GM19324 (cell line): Measurements from ENCODE around the gene LRRK2.
"Not testable (repeated sequence)": the region's sequence is repeated elsewhere in the genome, so short reads cannot be mapped to it uniquely, and the experiment has no call there.

ENCODE experiments used
- ATAC-seq: cut with Tn5 transposase; IDR thresholded peaks from one replicate; pipeline ENCODE4 v1.9.1; 2021; ENCODE audit warnings: mild to moderate bottlenecking, moderate library complexity; ENCODE audit not compliant: unreplicated experiment, low FRiP score

Gene LRRK2

DNA sequence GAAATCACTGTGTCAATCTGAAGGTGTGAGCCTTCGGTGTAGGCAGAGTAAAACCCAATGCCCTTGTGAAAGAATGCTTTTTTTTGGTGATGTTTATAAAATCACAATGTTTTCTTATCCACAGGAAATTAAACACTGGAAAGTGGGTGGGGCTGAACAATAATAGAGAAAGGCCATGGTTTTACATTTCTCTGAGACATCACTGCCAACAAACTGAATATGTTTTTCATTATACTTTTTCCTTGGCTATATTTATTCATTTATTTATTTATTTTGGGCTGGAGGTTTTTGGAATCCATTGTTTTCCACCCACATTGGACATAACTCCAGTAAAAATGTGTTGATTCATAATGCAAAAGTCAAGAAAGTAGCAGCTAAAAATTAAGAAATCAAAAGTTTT lies 16.9 kb downstream of the LRRK2 start:
- ATAC-seq = no peak

GRCh38 chr12:40244526-40245156 lies 19.8 kb downstream of the LRRK2 start:
- not testable (repeated sequence) for ATAC-seq

DNA sequence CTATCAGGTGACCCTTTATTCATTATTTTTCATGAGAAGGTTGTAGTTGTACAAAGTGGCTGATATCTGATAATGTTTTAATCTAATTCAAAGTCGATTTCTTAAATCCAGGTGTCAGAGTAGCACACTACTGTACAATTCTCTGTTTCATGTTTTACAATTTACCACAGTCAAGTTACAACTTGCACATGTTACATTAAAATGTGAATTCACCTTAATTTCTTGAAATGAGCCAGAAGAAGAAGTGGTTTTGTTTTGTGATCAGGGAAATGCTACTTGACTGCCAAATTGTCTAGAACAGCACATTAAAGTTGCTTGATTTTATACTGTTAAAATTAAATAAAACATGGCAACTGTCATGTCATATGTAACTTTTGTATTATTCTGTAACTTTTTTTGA lies 23.2 kb downstream of the LRRK2 start:
- ATAC-seq = no peak

- no peak for ATAC-seq
Observed at GRCh38 chr12:40248585-40249297, 23.9 kb downstream of the LRRK2 start.

DNA sequence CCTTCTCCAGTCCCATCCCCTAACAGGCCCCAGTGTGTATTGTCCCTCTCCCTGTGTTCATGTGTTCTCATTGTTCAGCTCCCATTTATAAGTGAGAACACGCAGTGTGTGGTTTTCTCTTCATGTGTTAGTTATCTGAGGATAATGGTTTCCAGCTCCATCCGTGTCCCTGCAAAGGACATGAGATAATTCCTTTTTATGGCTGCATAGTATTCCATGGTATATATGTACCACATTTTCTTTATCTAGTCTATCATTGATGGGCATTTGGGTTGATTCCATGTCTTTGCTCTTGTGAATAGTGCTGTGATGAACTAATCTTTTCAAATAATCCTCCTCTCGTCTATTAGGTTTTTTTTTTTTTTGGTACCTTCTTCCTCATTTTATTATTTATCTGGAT lies 25.9 kb downstream of the LRRK2 start:
- not testable (repeated sequence) for ATAC-seq

DNA sequence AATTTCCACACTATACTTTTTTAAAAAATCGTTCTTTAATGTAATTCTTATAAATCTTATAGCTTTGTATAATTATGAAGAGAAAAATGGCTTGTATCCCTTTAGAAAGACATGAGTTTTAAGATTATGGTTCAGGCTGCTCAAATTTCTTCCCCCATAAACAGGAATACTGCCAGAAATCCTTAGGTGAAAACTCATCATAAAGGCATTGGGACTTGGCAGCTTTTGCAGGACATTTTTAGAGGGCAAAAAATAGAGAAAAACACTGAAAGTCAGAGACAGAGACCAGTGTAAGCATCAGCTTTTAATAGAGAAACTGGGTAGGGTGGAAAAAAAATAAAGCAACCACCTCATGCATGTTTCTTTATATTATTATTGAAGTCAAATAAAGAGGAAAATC lies 29.1 kb downstream of the LRRK2 start:
- ATAC-seq = no peak

GRCh38 chr12:40254455-40255085 lies 29.8 kb downstream of the LRRK2 start:
- no peak for ATAC-seq

GRCh38 chr12:40258371-40258770 lies 33.6 kb downstream of the LRRK2 start:
- no peak for ATAC-seq

GRCh38 chr12:40261937-40262336 lies 37.1 kb downstream of the LRRK2 start:
- ATAC-seq = no peak

DNA sequence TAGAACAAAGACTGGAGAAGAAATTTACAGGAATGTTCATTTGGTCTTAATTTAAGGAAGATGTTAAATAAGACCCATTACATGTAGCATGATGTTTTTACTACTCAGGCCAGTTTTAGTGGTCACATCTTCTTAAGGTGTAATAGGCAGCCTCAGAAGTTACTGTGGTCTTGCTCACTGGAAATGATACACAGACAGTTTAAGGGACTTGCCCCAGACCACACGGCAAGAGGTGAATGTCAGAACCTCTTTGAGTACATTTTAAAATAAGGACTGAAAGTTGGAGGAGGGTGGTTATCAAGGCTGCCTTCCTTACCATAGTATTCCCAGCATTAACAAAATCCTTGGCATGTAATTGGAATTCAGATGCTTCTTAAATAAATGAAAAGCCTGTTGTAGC lies 37.9 kb downstream of the LRRK2 start:
- peak; percentile 59 for ATAC-seq

DNA sequence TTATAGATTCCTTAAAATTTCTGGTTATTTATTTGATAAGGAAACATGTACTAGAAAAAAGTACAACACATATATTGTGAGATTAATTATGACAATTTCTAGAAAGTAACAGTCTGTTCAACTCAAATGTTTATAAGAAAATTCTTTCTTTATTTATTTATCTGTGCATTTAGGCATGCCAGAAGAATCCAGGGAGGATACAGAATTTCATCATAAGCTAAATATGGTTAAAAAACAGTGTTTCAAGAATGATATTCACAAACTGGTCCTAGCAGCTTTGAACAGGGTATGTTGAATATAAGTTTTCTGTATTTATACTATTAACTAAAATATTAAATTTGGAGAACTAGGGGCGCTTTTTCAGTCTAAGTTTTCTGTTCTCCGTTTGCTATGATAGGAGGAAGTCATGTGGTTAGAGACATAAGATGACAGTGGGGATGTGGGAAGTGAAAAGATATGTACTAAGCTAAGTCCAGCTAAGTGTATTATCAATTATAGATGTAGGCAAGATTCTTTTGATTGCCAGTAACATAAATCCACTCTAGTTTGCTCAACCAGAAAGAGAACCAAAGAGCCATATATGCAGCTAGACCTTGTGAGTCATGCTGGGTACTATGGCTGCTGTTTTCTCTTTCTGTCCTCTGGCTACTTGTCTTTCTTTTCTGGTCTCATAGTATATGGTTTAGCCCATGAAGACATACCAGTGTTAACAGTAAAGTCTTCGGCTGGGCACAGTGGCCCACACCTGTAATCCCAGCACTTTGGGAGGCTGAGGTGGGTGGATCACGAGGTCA lies 39.0 kb downstream of the LRRK2 start:
- ATAC-seq = no peak

DNA sequence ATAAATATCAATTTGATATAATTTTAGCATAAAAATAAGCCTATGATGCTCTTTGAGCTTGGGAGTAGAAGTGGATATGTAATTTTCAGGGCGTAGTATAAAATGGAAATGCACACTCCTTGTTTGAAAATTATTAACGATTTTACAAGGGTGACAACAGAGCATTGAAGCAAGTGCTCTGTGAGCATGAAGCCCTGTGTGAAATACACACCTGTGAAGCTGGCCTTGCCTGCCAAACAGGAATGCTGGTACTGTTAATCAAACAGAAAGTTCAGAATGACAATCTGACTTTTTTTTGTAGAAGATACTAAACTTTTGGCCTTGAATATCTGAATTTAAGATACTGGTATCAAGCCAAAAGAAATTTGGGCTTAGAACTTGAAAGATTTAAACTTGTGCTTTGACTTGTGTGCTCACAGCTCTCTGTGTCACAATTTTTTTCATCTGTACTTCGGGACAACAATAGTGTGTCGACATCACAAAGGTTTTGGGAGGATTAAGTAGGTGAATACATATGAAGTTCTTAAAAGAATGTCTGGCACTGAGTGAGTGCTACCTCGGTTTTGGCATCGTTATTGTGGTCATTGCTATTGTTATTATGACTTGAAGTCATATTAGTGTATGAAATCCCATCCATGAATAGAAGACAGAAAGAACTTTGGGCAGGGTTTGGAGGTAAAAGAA lies 47.3 kb downstream of the LRRK2 start:
- ATAC-seq = no peak

- ATAC-seq = no peak
Observed at GRCh38 chr12:40281791-40282364, 57.1 kb downstream of the LRRK2 start.

- ATAC-seq = no peak
Observed at GRCh38 chr12:40286583-40286982, 61.8 kb downstream of the LRRK2 start.

DNA sequence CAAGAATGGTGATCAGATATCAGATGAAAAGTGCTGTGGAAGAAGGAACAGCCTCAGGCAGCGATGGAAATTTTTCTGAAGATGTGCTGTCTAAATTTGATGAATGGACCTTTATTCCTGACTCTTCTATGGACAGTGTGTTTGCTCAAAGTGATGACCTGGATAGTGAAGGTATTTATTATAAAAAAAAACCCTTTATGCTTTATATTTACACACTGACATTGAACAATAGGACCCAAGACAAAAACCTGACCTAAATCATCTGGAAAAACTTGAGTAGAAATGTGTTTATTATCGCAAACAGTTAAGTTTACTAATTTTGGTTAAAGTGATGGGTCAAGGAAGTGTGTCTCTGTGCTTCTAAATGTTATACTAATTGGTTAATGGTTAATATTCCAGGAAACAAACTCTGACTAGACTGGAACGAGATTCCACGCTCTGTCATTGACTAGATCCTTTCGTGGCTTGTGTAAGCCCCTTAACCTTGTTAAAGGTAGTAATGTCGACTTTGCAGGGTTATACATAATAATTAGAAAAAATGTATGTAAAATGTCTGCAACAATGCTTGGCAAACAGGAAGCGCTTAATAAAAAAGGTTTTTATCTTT lies 62.7 kb downstream of the LRRK2 start:
- no peak for ATAC-seq

- no peak for ATAC-seq
Observed at GRCh38 chr12:40292788-40293429, 68.1 kb downstream of the LRRK2 start.

GRCh38 chr12:40298341-40298740 lies 73.5 kb downstream of the LRRK2 start:
- no peak for ATAC-seq

GRCh38 chr12:40300490-40300889 lies 75.7 kb downstream of the LRRK2 start:
- no peak for ATAC-seq

DNA sequence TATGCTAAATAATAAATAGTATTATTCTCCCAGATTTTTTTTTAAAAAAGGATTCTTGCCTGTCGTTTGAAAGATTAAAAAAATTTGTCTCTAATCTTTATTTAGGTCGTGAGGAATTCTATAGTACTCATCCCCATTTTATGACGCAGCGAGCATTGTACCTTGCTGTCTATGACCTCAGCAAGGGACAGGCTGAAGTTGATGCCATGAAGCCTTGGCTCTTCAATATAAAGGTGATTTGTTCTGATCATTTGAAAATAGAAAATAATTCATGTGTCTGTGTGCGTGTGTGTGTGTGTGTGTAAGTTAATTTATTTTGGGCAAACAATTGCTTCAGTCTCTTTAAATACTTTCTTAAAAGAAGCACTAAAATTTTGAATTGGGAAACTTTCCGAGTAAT lies 84.2 kb downstream of the LRRK2 start:
- ATAC-seq = no peak
